ENCODE measurements around the gene ELMOD3. TPM values are rescaled to one million over a fixed set of nuclear protein-coding genes. Genes with fewer than 3 reads are reported as not detected.
"Not testable (repeated sequence)": the region's sequence is repeated elsewhere in the genome, so short reads cannot be mapped to it uniquely, and the experiment has no call there.

ELMOD3 gene
- total RNA-seq, 1 experiment from 2014 or later = 22.3 TPM

DNA sequence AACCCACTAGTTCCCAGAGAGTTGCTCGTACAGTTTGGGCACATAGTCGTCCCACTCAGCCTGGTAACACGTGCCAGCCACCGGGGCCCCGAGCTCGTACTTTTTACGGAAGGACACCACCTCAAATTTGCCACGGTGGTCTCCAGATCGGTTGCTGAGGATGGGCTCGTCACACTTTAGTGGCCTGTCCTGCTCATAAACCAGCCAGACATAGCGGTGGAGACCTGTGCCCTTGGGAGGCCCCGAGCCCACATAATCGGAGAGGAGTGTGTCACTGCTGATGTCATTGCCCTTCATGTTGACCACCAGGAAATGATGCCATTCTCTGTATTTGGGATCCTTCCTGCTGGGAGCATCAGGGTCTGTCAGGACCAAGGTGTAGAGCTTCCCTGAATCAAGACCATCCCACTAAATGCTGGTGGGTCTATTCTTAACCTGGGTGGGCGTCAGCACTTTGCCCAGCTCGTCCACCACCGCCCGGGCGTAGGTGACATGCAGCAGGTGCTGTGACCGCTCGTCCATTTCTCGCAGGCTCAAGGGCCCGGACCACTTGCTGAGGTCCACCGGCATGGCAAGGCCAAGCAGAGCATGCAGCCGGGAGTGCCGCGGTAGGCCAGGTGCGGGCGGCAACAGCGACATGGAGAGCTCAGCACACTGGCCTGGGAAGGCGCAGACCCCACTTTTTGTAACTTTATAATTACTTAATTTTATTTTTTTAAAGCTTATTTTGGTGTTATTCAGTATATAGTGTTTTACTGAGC lies 13.1 kb upstream of the ELMOD3 start:
- no peak for DNase-seq (ENCODE audit: low read depth in 1 of 2, low spot score in 2 of 2)
- Histone ChIP-seq H3K27ac (no peak overlapping the region), H3K36me3 (peaks cover 31% of the 10 kb centered on the region), H3K4me3 (no peak overlapping the region), H3K4me1 (replicated peaks) (peaks cover 35% of the 10 kb centered on the region), H3K27me3 (replicated peaks) (no peaks in the 10 kb centered on the region), H3K9me3 (replicated peaks) (no peaks in the 10 kb centered on the region)

DNA sequence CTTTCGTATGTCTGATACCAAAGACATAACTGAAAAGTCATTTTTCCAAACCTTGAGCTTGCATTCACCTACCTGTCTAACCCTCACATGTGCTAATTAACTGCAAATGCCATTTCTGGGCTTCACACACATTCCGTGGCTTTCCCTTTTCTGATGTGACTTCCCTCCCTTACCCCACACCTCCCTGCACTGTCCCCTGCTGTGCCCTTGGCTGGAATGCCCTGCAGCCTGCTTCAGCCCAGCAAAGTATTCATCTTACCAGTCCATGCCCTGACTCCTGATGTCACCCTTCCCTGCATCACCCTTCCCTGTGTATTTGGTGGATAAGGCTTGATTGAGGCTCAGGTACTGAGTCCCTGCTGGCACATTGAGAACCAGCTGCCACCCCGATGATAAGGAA lies 12.4 kb upstream of the ELMOD3 start:
- Histone ChIP-seq H3K27ac (no peak overlapping the region), H3K4me1 (replicated peaks) (peaks cover 35% of the 10 kb centered on the region), H3K9me3 (replicated peaks) (no peaks in the 10 kb centered on the region), H3K27me3 (replicated peaks) (no peaks in the 10 kb centered on the region), H3K36me3 (peaks cover 37% of the 10 kb centered on the region), H3K4me3 (no peak overlapping the region)
- no peak for DNase-seq (ENCODE audit: low read depth in 1 of 2, low spot score in 2 of 2)

GRCh38 chr2:85343207-85343895 lies 11.2 kb upstream of the ELMOD3 start:
- H3K4me1 ChIP-seq (replicated peaks) = peaks cover 35% of the 10 kb centered on the region
- not testable (repeated sequence) for DNase-seq (ENCODE audit: low read depth in 1 of 2, low spot score in 2 of 2); H3K9me3 ChIP-seq (replicated peaks); H3K27me3 ChIP-seq (replicated peaks); H3K4me3 ChIP-seq
- peaks cover 48% of the 10 kb centered on the region for H3K36me3 ChIP-seq
- 0 out of 2 replicates have a peak overlapping the region, but pooled peaks have one; percentile 6 for H3K27ac ChIP-seq

- no peaks in the 10 kb centered on the region for H3K9me3 ChIP-seq (replicated peaks)
- no peak overlapping the region for H3K4me3 ChIP-seq
- peaks cover 57% of the 10 kb centered on the region for H3K36me3 ChIP-seq
- no peaks in the 10 kb centered on the region for H3K27me3 ChIP-seq (replicated peaks)
- peaks cover 35% of the 10 kb centered on the region for H3K4me1 ChIP-seq (replicated peaks)
- peak overlapping the region; percentile 61 for H3K27ac ChIP-seq
- peak; percentile 85 to 91 for DNase-seq (ENCODE audit: low read depth in 1 of 2, low spot score in 2 of 2)
Observed at GRCh38 chr2:85344356-85344954, 10.1 kb upstream of the ELMOD3 start.

GRCh38 chr2:85347599-85347998 lies 7.0 kb upstream of the ELMOD3 start:
- Histone ChIP-seq H3K4me3 (no peak overlapping the region), H3K27me3 (replicated peaks) (no peaks in the 10 kb centered on the region), H3K36me3 (peaks cover 81% of the 10 kb centered on the region), H3K4me1 (replicated peaks) (peaks cover 31% of the 10 kb centered on the region), H3K27ac (no peak overlapping the region), H3K9me3 (replicated peaks) (no peaks in the 10 kb centered on the region)
- no peak for DNase-seq (ENCODE audit: low read depth in 1 of 2, low spot score in 2 of 2)

DNA sequence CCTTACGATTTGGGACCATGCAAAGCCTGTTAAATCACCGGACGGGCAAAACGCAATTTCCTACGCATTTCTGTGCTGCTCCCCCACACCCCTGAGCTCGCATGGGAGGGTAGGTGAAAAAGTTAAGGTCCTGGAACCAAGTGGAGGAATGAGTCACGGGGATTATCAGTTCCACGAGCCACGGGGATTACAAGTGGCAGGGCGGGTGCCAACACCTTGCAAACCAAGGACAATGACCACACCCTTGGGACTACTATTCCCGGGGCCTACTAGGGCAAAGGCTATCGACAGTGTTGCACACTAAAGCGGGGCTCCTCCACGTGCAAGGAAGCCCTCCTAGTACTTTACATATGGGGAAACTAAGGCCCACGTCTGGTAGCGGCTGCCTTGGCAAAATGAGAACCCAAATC lies 688 bp upstream of the ELMOD3 start:
- Histone ChIP-seq H3K27ac (0 out of 2 replicates have a peak overlapping the region, but pooled peaks have one; percentile 8), H3K4me1 (replicated peaks) (peaks cover 19% of the 10 kb centered on the region), H3K36me3 (peaks cover 55% of the 10 kb centered on the region), H3K4me3 (peak overlapping the region; percentile 54), H3K27me3 (replicated peaks) (no peaks in the 10 kb centered on the region), H3K9me3 (replicated peaks) (no peaks in the 10 kb centered on the region)
- DNase-seq (ENCODE audit: low read depth in 1 of 2, low spot score in 2 of 2) = peak in 1 of 2 experiments; percentile 40

DNA sequence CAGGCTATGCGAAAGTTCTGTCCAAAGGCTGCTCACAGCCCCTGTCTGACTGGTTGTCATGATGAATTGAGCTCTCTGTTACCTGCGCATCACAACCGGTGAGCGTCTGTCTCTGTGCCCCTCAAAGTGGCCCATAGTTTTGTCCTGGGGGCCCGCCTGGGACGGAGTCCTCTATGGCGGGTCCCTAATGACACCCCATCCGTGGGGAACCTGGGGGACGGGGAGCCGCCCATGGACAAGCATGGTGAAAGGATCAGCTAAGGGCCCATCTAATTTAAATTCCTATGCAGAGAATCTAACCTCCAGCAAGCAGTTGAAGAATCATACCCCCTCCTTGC lies 473 bp downstream of the ELMOD3 start:
- Histone ChIP-seq H3K27me3 (replicated peaks) (no peaks in the 10 kb centered on the region), H3K9me3 (replicated peaks) (no peaks in the 10 kb centered on the region), H3K4me3 (peak overlapping the region; percentile 54), H3K4me1 (replicated peaks) (peaks cover 19% of the 10 kb centered on the region), H3K27ac (peak overlapping the region; percentile 53), H3K36me3 (peaks cover 50% of the 10 kb centered on the region)
- no peak for DNase-seq (ENCODE audit: low read depth in 1 of 2, low spot score in 2 of 2)

GRCh38 chr2:85355521-85355920 lies 952 bp downstream of the ELMOD3 start:
- Histone ChIP-seq H3K27me3 (replicated peaks) (no peaks in the 10 kb centered on the region), H3K36me3 (peaks cover 45% of the 10 kb centered on the region), H3K27ac (no peak overlapping the region), H3K4me1 (replicated peaks) (peaks cover 19% of the 10 kb centered on the region), H3K9me3 (replicated peaks) (no peaks in the 10 kb centered on the region), H3K4me3 (peak overlapping the region; percentile 54)
- DNase-seq (ENCODE audit: low read depth in 1 of 2, low spot score in 2 of 2) = no peak

- no peak for DNase-seq (ENCODE audit: low read depth in 1 of 2, low spot score in 2 of 2)
- Histone ChIP-seq H3K4me3 (no peak overlapping the region), H3K27ac (no peak overlapping the region), H3K27me3 (replicated peaks) (no peaks in the 10 kb centered on the region; the same call in 1 of the 2 replicates), H3K4me1 (replicated peaks) (peaks cover 19% of the 10 kb centered on the region), H3K36me3 (peaks cover 43% of the 10 kb centered on the region), H3K9me3 (replicated peaks) (no peaks in the 10 kb centered on the region)
Observed at GRCh38 chr2:85356186-85356585, 1.6 kb downstream of the ELMOD3 start.

- Histone ChIP-seq H3K36me3 (peaks cover 46% of the 10 kb centered on the region), H3K27me3 (replicated peaks) (no peaks in the 10 kb centered on the region; the same call in 1 of the 2 replicates), H3K9me3 (replicated peaks) (no peaks in the 10 kb centered on the region), H3K27ac (no peak overlapping the region), H3K4me1 (replicated peaks) (peaks cover 19% of the 10 kb centered on the region), H3K4me3 (no peak overlapping the region)
- no peak for DNase-seq (ENCODE audit: low read depth in 1 of 2, low spot score in 2 of 2)
Observed at GRCh38 chr2:85357736-85358135, 3.2 kb downstream of the ELMOD3 start.

DNA sequence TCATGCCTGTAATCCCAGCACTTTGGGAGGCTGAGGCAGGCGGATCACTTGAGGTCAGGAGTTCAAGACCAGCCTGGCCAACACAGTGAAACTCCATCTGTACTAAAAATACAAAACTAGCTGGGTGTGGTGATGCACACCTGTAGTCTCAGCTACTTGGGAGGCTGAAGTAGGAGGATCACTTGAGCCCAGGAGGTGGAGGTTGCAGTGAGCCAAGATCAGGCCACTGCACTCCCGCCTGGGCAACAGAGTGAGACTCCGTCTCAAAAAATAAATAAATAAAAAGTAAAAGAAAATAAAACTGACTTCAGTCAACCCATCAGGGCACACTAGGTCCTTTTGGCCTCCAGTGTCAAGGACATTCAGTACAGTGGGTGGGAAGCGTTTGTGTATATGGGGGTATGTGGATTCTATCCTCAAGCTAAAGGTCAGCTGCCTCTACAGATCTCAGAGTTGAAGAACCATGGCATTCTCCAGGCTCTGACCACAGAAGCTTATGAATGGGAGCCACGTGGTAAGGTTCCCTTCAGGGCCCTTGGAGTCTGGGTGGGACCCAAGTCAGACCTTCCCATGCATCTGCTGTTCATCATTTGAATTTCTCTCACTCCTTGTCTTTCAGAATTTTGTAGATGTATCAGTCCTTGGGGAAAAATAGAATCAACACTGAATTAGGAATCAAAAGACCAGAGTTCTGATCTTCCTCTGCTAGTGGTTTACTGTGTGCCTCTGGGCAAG lies 8.3 kb downstream of the ELMOD3 start:
- not testable (repeated sequence) for H3K9me3 ChIP-seq (replicated peaks); H3K4me1 ChIP-seq (replicated peaks); H3K27me3 ChIP-seq (replicated peaks); DNase-seq (ENCODE audit: low read depth in 1 of 2, low spot score in 2 of 2); H3K27ac ChIP-seq; H3K4me3 ChIP-seq
- peaks cover 35% of the 10 kb centered on the region for H3K36me3 ChIP-seq

DNA sequence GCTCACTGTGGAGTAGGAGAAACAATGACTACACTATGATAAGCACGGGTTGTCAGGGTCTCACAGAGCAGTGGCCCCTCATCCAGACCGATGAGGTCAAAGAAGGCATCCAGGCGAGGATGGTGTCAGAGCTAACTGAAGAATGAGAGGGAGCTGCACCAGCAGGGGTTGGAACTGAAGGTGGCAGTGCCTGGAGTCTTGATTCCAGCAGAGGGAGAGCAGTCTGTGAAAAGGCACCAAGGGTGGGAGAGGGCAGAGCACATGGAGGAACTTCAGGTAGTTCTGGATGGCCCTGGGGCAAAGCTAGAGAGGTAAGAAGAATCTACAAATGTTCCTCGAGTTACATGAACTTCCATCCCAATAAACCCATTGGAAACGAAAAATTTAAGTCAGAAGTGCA lies 12.6 kb downstream of the ELMOD3 start:
- Histone ChIP-seq H3K27ac (no peak overlapping the region), H3K36me3 (peaks cover 25% of the 10 kb centered on the region), H3K4me1 (replicated peaks) (peaks cover 13% of the 10 kb centered on the region), H3K4me3 (no peak overlapping the region), H3K27me3 (replicated peaks) (no peaks in the 10 kb centered on the region), H3K9me3 (replicated peaks) (no peaks in the 10 kb centered on the region; the same call in 1 of the 2 replicates)
- no peak for DNase-seq (ENCODE audit: low read depth in 1 of 2, low spot score in 2 of 2)

DNA sequence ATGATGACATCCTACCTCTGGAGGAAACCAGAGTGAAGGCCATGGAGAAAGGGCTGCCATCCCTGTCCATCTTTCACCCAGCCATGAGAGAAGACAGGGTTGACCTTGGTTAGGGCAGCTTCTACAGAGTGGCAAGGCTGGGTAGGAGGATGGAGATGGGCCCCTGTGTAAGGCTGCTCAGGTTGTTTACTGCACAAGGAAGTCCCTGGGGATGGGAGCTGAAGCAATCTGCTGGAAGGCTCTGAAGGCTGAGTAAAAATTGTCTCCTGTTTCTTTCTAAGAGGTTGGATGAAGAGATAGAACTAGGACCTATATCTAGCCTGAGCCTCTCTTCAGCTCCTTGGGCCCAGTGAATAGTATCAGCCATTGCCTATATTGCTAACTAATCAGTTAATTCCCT lies 14.4 kb downstream of the ELMOD3 start:
- Histone ChIP-seq H3K36me3 (peaks cover 14% of the 10 kb centered on the region), H3K27ac (no peak overlapping the region), H3K4me1 (replicated peaks) (peaks cover 13% of the 10 kb centered on the region), H3K27me3 (replicated peaks) (no peaks in the 10 kb centered on the region), H3K4me3 (no peak overlapping the region), H3K9me3 (replicated peaks) (no peaks in the 10 kb centered on the region; the same call in 1 of the 2 replicates)
- no peak for DNase-seq (ENCODE audit: low read depth in 1 of 2, low spot score in 2 of 2)
